GM12878 (cell line): Measurements from ENCODE around the gene CYP4F3. TPM values are rescaled to one million over a fixed set of nuclear protein-coding genes. Genes with fewer than 3 reads are reported as not detected.
A peak's percentile ranks its signal among the peaks of the same experiment; 100 is the strongest.

Experiments
- ATAC-seq: fragments of 200-7000 bp; cut with Tn5 transposase; 3 replicates; pipeline ENCODE4 v1.9.1; 2020; ENCODE audit warnings: mild to moderate bottlenecking, moderate library complexity
- BruUV-seq: library from RNA; stranded (reverse); fragments of 400-500 nt; replicated peaks from 2 replicates; lab custom pipeline; 2021; lab: Mats Ljungman, UMichigan
- CTCF ChIA-PET: fragments of 300-600 bp; sonication (Branson Sonifier 250); formaldehyde crosslinking; extraction: SDS; loops from one replicate; lab custom pipeline; 2021; ENCODE audit warnings: inconsistent platforms; lab: Yijun Ruan, JAX
- POLR2A ChIA-PET: fragments of 350-600 bp; formaldehyde crosslinking; extraction: SDS; loops from one replicate; lab custom pipeline; 2021; ENCODE audit warnings: inconsistent platforms; lab: Charles Lee
- RAD21 ChIA-PET: fragments of 300-600 bp; sonication (Branson Sonifier 250); formaldehyde crosslinking; loops from one replicate; lab custom pipeline; 2023; ENCODE audit warnings: antibody characterized with exemption; ENCODE audit not compliant: unreplicated experiment; lab: Charles Lee
- SMC1A ChIA-PET: fragments of 300-600 bp; sonication (Branson Sonifier 250); formaldehyde crosslinking; loops from one replicate; lab custom pipeline; 2023; ENCODE audit not compliant: unreplicated experiment, uncharacterized antibody; lab: Charles Lee
- DNase-seq: peaks from one replicate; pipeline ENCODE4 v3.0.0-alpha.2; 2011; ENCODE audit warnings: low read depth, low spot score
- FAIRE-seq: peaks from 3 replicates; lab custom pipeline; 2011; peaks lifted over from hg19 to GRCh38; lab: Jason Lieb, UNC
- H2AFZ ChIP-seq: 2 replicates; pipeline ENCODE4 v1.6.0; 2011; ENCODE audit warnings: low read depth, low read length, control low read depth; ENCODE audit not compliant: control insufficient read depth
- H3K27ac ChIP-seq: 2 replicates; pipeline ENCODE4 v1.5.1; 2011; ENCODE audit warnings: control low read depth; ENCODE audit not compliant: control insufficient read depth, insufficient read depth
- H3K27me3 ChIP-seq, 2 experiments: replicated peaks in 1 of 2; 2 replicates each; pipeline versions ENCODE4 v1.6.0 to v1.6.1; 2011; ENCODE audit warnings: low read length in 1 of 2; ENCODE audit not compliant: control insufficient read depth in 2 of 2, insufficient read depth in 2 of 2
- H3K36me3 ChIP-seq, 2 experiments: 2 replicates each; pipeline ENCODE4 v1.5.1; 2011; ENCODE audit warnings: low read length in 1 of 2; ENCODE audit not compliant: control insufficient read depth in 2 of 2, insufficient read depth in 2 of 2
- H3K4me1 ChIP-seq: 2 replicates; pipeline ENCODE4 v1.6.1; 2011; ENCODE audit warnings: mild to moderate bottlenecking, low read length, moderate library complexity, mixed read lengths; ENCODE audit not compliant: control insufficient read depth, insufficient read depth
- H3K4me2 ChIP-seq: 2 replicates; pipeline ENCODE4 v1.6.0; 2011; ENCODE audit warnings: control low read depth; ENCODE audit not compliant: control insufficient read depth, insufficient read depth
- H3K4me3 ChIP-seq: fragments of 200-600 bp; sonication (generic); 2 replicates; pipeline ENCODE4 v1.5.1; 2016
- H3K79me2 ChIP-seq: 2 replicates; pipeline ENCODE4 v1.6.0; 2011; ENCODE audit warnings: low read length; ENCODE audit not compliant: control insufficient read depth, insufficient read depth
- H3K9ac ChIP-seq: 2 replicates; pipeline ENCODE4 v1.8.0; 2011; ENCODE audit warnings: low read length, control low read depth, mixed read lengths; ENCODE audit not compliant: control insufficient read depth, insufficient read depth
- H3K9me3 ChIP-seq: replicated peaks from 3 replicates; pipeline ENCODE4 v1.5.1; 2011; ENCODE audit warnings: mild to moderate bottlenecking, low read length; ENCODE audit not compliant: control insufficient read depth, insufficient read depth
- H4K20me1 ChIP-seq: 2 replicates; pipeline ENCODE4 v1.6.0; 2011; ENCODE audit not compliant: control insufficient read depth, insufficient read depth
- BCL11A ChIP-seq: IDR thresholded peaks from 2 replicates; pipeline ENCODE4 v1.6.1; 2011; ENCODE audit warnings: low read depth, low read length
- CREB1 ChIP-seq: IDR thresholded peaks from 2 replicates; pipeline ENCODE4 v1.6.1; 2012; ENCODE audit warnings: low read depth, mild to moderate bottlenecking, inconsistent platforms
- HCFC1 ChIP-seq: fragments of 150-350 bp; IDR thresholded peaks from 2 replicates; pipeline ENCODE4 v1.6.1; 2014; ENCODE audit warnings: low read length
- JUNB ChIP-seq: IDR thresholded peaks from 2 replicates; pipeline ENCODE4 v1.6.1; 2016; ENCODE audit warnings: antibody characterized with exemption, mild to moderate bottlenecking
- RAD51 ChIP-seq: fragments of 450-650 bp; IDR thresholded peaks from 2 replicates; pipeline ENCODE4 v1.6.1; 2016; ENCODE audit warnings: moderate library complexity, mild to moderate bottlenecking, inconsistent platforms
- SIX5 ChIP-seq: IDR thresholded peaks from 2 replicates; pipeline ENCODE4 v1.6.1; 2011; ENCODE audit warnings: mild to moderate bottlenecking, low read depth, low read length, moderate library complexity; ENCODE audit not compliant: severe bottlenecking
- SMAD5 ChIP-seq: IDR thresholded peaks from 2 replicates; pipeline ENCODE4 v1.6.1; 2016; ENCODE audit warnings: antibody characterized with exemption, low read depth
- TBL1XR1 ChIP-seq: IDR thresholded peaks from 2 replicates; pipeline ENCODE4 v1.6.1; 2012; ENCODE audit warnings: low read depth, low read length, improper control_type of control experiment
- ZBTB11 ChIP-seq: fragments of 450-650 bp; formaldehyde crosslinking; IDR thresholded peaks from 2 replicates; pipeline ENCODE4 v1.5.0; 2022; ENCODE audit warnings: mild to moderate bottlenecking, missing genetic modification characterization
- WGBS: methylation state at CpG from one replicate; pipeline ENCODE4 v1.1.6; 2016; ENCODE audit warnings: low lambda C conversion rate; ENCODE audit not compliant: insufficient replicate concordance, insufficient coverage; ENCODE audit errors: missing lambda C conversion rate; 5-methylcytosine and 5-hydroxymethylcytosine counted together
- in situ Hi-C: fragments of 300-500 bp; cut with MboI; formaldehyde crosslinking; loops from 9 replicates; pipeline ENCODE4 v1.14.3; 2018; ENCODE audit warnings: mixed read lengths
- intact Hi-C: fragments of 100-400 bp; cut with micrococcal nuclease; formaldehyde crosslinking; loops from one replicate; pipeline ENCODE4 v1.14.2; 2022; ENCODE audit not compliant: unreplicated experiment
- polyA plus RNA-seq, 11 experiments: library from polyadenylated mRNA; depleted of rRNA in 4 of 11; unstranded in 6 of 11; stranded (reverse) in 5 of 11; fragments of >200 nt; fragmentation: Nextera tagmentation in 4 of 11; fragmentation: Illumina TruSeq in 1 of 11; extraction: Ambion mirVana in 4 of 11; extraction: Trizol in 1 of 11; gene quantifications; 1 replicate in 1 of 11; 2 replicates in 10 of 11; pipeline versions ENCODE4 v1.2.1 to v1.2.3, GENCODE V29; 2011 to 2016; ENCODE audit warnings: inconsistent platforms in 2 of 11, missing spikeins in 2 of 11, low read depth in 1 of 11
- total RNA-seq, 4 experiments: library from RNA; depleted of rRNA in 3 of 4; stranded (reverse); fragments of >200 nt in 3 of 4; fragmentation: Illumina TruSeq in 1 of 4; extraction: Trizol in 1 of 4; gene quantifications; 2 replicates each; pipeline versions ENCODE4 v1.2.1 to v1.2.3, GENCODE V29; 2013 to 2021
- TF ChIP-seq, protein P1 (sequence below): fragments of 150-350 bp; IDR thresholded peaks from 2 replicates; pipeline ENCODE4 v1.6.1; 2014; ENCODE audit warnings: mild to moderate bottlenecking, low read depth, low read length
- TF ChIP-seq, protein P2 (sequence below): fragments of 450-650 bp; IDR thresholded peaks from 2 replicates; pipeline ENCODE4 v1.6.1; 2016; ENCODE audit warnings: mild to moderate bottlenecking

CYP4F3 gene
- total and polyA plus RNA-seq, 10 of the 15 experiments (the other 5 are each of a cell fraction or from before 2014, with no cell fraction given): 0.08 to 4.7 (median 1.2) TPM

GRCh38 chr19:15673176-15673654, 32.5 kb downstream of the CYP4F3 start:
- RAD21 ChIA-PET: no interaction called here
- Histone ChIP-seq H3K9ac (no peak overlapping the region), H3K4me3 (no peak overlapping the region), H2AFZ (no peak overlapping the region), H3K9me3 (no peaks in the 10 kb centered on the region), H3K79me2 (no peaks in the 10 kb centered on the region), H4K20me1 (no peaks in the 10 kb centered on the region), H3K27me3 (no peaks in the 10 kb centered on the region), H3K4me1 (no peaks in the 10 kb centered on the region), H3K36me3 (no peaks in the 10 kb centered on the region), H3K27ac (no peak overlapping the region), H3K4me2 (no peak overlapping the region)
- no peak for TF ChIP-seq JUNB
- TF ChIP-seq TBL1XR1: no peak
- TF ChIP-seq BCL11A: no peak
- no peak for TF ChIP-seq SMAD5
- in situ Hi-C loops: loop anchor here (5.0 kb wide), 1 partner anchor 104 kb away; no protein-coding TSS in a partner anchor
- SMC1A ChIA-PET: no interaction called here
- POLR2A ChIA-PET: no interaction called here
- no TSS peak for BruUV-seq
- DNase-seq: no peak
- 20% methylated on average over 9 of the region's 9 CpGs for WGBS
- no peak for FAIRE-seq
- CTCF ChIA-PET: no interaction called here
- intact Hi-C loops: no loop called here
- peak; percentile 54 for ATAC-seq

GRCh38 chr19:15675560-15675959, 34.9 kb downstream of the CYP4F3 start:
- no peak for ATAC-seq
- Histone ChIP-seq H3K36me3 (no peaks in the 10 kb centered on the region), H3K4me1 (no peaks in the 10 kb centered on the region), H3K79me2 (no peaks in the 10 kb centered on the region), H2AFZ (no peak overlapping the region), H3K9me3 (no peaks in the 10 kb centered on the region), H4K20me1 (no peaks in the 10 kb centered on the region), H3K9ac (no peak overlapping the region), H3K4me3 (no peak overlapping the region), H3K27me3 (no peaks in the 10 kb centered on the region), H3K27ac (no peak overlapping the region), H3K4me2 (no peak overlapping the region)
- no peak for DNase-seq
- CTCF ChIA-PET: no interaction called here
- intact Hi-C loops (loop anchor here (5.0 kb wide), 1 partner anchor 102 kb away; no protein-coding TSS in a partner anchor), in situ Hi-C loops (no loop called here)
- POLR2A ChIA-PET: no interaction called here
- BruUV-seq: no TSS peak
- no peak for FAIRE-seq
- 30% methylated on average over 3 of the region's 3 CpGs for WGBS
- SMC1A ChIA-PET: no interaction called here
- RAD21 ChIA-PET: no interaction called here
- TF ChIP-seq RAD51 (no peak), HCFC1 (no peak), SIX5 (no peak), ZBTB11 (no peak), CREB1 (no peak)
- TF ChIP-seq, protein P1, sequence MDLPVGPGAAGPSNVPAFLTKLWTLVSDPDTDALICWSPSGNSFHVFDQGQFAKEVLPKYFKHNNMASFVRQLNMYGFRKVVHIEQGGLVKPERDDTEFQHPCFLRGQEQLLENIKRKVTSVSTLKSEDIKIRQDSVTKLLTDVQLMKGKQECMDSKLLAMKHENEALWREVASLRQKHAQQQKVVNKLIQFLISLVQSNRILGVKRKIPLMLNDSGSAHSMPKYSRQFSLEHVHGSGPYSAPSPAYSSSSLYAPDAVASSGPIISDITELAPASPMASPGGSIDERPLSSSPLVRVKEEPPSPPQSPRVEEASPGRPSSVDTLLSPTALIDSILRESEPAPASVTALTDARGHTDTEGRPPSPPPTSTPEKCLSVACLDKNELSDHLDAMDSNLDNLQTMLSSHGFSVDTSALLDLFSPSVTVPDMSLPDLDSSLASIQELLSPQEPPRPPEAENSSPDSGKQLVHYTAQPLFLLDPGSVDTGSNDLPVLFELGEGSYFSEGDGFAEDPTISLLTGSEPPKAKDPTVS: no peak
- TF ChIP-seq, protein P2, sequence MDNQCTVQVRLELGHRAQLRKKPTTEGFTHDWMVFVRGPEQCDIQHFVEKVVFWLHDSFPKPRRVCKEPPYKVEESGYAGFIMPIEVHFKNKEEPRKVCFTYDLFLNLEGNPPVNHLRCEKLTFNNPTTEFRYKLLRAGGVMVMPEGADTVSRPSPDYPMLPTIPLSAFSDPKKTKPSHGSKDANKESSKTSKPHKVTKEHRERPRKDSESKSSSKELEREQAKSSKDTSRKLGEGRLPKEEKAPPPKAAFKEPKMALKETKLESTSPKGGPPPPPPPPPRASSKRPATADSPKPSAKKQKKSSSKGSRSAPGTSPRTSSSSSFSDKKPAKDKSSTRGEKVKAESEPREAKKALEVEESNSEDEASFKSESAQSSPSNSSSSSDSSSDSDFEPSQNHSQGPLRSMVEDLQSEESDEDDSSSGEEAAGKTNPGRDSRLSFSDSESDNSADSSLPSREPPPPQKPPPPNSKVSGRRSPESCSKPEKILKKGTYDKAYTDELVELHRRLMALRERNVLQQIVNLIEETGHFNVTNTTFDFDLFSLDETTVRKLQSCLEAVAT: no peak
